PC-3 (cell line): ENCODE data around the gene SLC12A8. TPM values are rescaled to one million over a fixed set of nuclear protein-coding genes. Genes with fewer than 3 reads are reported as not detected.

ENCODE experiments used
- ATAC-seq: fragments of 200-7000 bp; cut with Tn5 transposase; 2 replicates; pipeline ENCODE4 v1.9.1; 2020; ENCODE audit warnings: mild to moderate bottlenecking, moderate library complexity
- BruUV-seq: library from RNA; stranded (reverse); fragments of 400-500 nt; replicated peaks from 2 replicates; lab custom pipeline; 2021; lab: Mats Ljungman, UMichigan
- CTCF ChIA-PET: fragments of 300-600 bp; sonication (Branson Sonifier 250); formaldehyde crosslinking; loops from one replicate; lab custom pipeline; 2022; ENCODE audit warnings: antibody characterized with exemption; lab: Charles Lee
- POLR2A ChIA-PET: fragments of 300-600 bp; sonication (Branson Sonifier 250); formaldehyde crosslinking; loops from one replicate; lab custom pipeline; 2022; ENCODE audit warnings: antibody characterized with exemption; ENCODE audit not compliant: unreplicated experiment; lab: Charles Lee
- DNase-seq: peaks from one replicate; pipeline ENCODE4 v3.0.0-alpha.2; 2015
- H2AFZ ChIP-seq: fragments of 300-600 bp; sonication (generic); 2 replicates; pipeline ENCODE4 v1.6.0; 2016; ENCODE audit warnings: antibody characterized with exemption, low read length
- H3F3A ChIP-seq: fragments of 300-600 bp; sonication (generic); one replicate; pipeline ENCODE4 v1.6.0; 2017; ENCODE audit warnings: antibody characterized with exemption, low read length, control low read depth, mild to moderate bottlenecking; ENCODE audit not compliant: unreplicated experiment
- H3K27ac ChIP-seq: fragments of 300-600 bp; sonication (generic); 2 replicates; pipeline ENCODE4 v1.5.1; 2016; ENCODE audit warnings: mild to moderate bottlenecking, low read length
- H3K27me3 ChIP-seq: fragments of 300-600 bp; sonication (generic); 2 replicates; pipeline ENCODE4 v1.6.1; 2016; ENCODE audit warnings: low read length, mixed read lengths
- H3K36me3 ChIP-seq: fragments of 300-600 bp; sonication (generic); 2 replicates; pipeline ENCODE4 v1.6.1; 2016; ENCODE audit warnings: low read depth, mixed run types, low read length, mixed read lengths
- H3K4me1 ChIP-seq: fragments of 300-600 bp; sonication (generic); 2 replicates; pipeline ENCODE4 v1.5.1; 2016; ENCODE audit warnings: low read length; ENCODE audit not compliant: insufficient read depth
- H3K4me2 ChIP-seq: fragments of 300-600 bp; sonication (generic); 2 replicates; pipeline ENCODE4 v1.6.0; 2016; ENCODE audit warnings: low read length
- H3K4me3 ChIP-seq: fragments of 300-600 bp; sonication (generic); 2 replicates; pipeline ENCODE4 v1.5.1; 2016; ENCODE audit warnings: mild to moderate bottlenecking, low read length, mixed read lengths
- H3K79me2 ChIP-seq: fragments of 300-600 bp; sonication (generic); 2 replicates; pipeline ENCODE4 v1.6.1; 2017; ENCODE audit warnings: low read length, mixed read lengths
- H3K9ac ChIP-seq: fragments of 300-600 bp; sonication (generic); 2 replicates; pipeline ENCODE4 v1.6.0; 2016; ENCODE audit warnings: mild to moderate bottlenecking, low read length
- H3K9me2 ChIP-seq: fragments of 300-600 bp; sonication (generic); replicated peaks from 2 replicates; pipeline ENCODE4 v1.6.1; 2016; ENCODE audit warnings: mixed run types, low read length, mixed read lengths
- H3K9me3 ChIP-seq: fragments of 300-600 bp; sonication (generic); 2 replicates; pipeline ENCODE4 v1.6.1; 2016; ENCODE audit warnings: low read length, mixed read lengths
- H4K20me1 ChIP-seq: fragments of 300-600 bp; sonication (generic); 2 replicates; pipeline ENCODE4 v1.6.1; 2016; ENCODE audit warnings: low read length, mixed read lengths
- EZH2 ChIP-seq: fragments of 300-600 bp; sonication (generic); IDR thresholded peaks from one replicate; pipeline ENCODE4 v1.6.1; 2017; ENCODE audit warnings: antibody characterized with exemption, mild to moderate bottlenecking, low read length; ENCODE audit not compliant: unreplicated experiment
- EZH2phosphoT487 ChIP-seq: fragments of 300-600 bp; sonication (generic); IDR thresholded peaks from 2 replicates; pipeline ENCODE4 v1.6.1; 2018; ENCODE audit warnings: mild to moderate bottlenecking, antibody characterized with exemption, low read length, borderline replicate concordance
- intact Hi-C: fragments of 100-400 bp; cut with micrococcal nuclease; formaldehyde crosslinking; loops from 2 replicates; pipeline ENCODE4 v1.9.0; 2023
- total RNA-seq: library from RNA; depleted of rRNA; stranded (reverse); fragments of >200 nt; gene quantifications from 2 replicates; pipeline ENCODE4 v1.2.3, GENCODE V29; 2014
- TF ChIP-seq, protein P1 (sequence below): fragments of 300-600 bp; sonication (generic); conservative IDR thresholded peaks from 2 replicates; pipeline ENCODE4 v1.5.1; 2017; ENCODE audit warnings: antibody characterized with exemption, low read depth, mild to moderate bottlenecking, low read length

SLC12A8 gene
- total RNA-seq, 1 experiment from 2014 or later: 11.0 TPM

DNA sequence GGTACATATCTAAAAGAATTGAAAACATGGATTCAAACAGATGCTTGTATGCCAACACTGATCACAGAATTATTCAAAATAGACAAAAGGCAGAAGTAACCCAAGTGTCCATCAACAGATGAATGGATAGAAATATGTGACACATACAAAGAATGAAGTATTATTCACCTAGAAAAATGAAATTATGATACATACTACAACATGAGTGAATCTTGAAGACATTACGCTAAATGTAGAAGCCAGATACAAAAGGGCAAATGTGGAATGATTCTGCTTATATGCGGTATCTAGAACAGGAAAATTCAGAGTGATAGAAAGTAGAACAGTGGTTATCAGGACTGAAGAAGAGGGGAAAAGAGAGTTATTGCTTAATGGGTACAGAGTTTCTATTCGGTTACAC, 26.2 kb upstream of the SLC12A8 start:
- BruUV-seq: no TSS peak
- Histone ChIP-seq H3K36me3 (no peaks in the 10 kb centered on the region), H3K9ac (no peak overlapping the region), H2AFZ (no peak overlapping the region), H3K4me1 (no peaks in the 10 kb centered on the region), H3K9me3 (no peaks in the 10 kb centered on the region), H3K27ac (no peak overlapping the region), H3F3A (no peaks in the 10 kb centered on the region), H3K4me3 (no peak overlapping the region), H3K79me2 (no peaks in the 10 kb centered on the region), H3K4me2 (no peak overlapping the region), H4K20me1 (no peaks in the 10 kb centered on the region), H3K27me3 (no peaks in the 10 kb centered on the region), H3K9me2 (no peaks in the 10 kb centered on the region)
- ChIA-PET CTCF (no interaction called here), POLR2A (no interaction called here)
- intact Hi-C loops: no loop called here
- DNase-seq: no peak
- no peak for TF ChIP-seq EZH2phosphoT487
- TF ChIP-seq EZH2: no peak
- TF ChIP-seq, protein P1, sequence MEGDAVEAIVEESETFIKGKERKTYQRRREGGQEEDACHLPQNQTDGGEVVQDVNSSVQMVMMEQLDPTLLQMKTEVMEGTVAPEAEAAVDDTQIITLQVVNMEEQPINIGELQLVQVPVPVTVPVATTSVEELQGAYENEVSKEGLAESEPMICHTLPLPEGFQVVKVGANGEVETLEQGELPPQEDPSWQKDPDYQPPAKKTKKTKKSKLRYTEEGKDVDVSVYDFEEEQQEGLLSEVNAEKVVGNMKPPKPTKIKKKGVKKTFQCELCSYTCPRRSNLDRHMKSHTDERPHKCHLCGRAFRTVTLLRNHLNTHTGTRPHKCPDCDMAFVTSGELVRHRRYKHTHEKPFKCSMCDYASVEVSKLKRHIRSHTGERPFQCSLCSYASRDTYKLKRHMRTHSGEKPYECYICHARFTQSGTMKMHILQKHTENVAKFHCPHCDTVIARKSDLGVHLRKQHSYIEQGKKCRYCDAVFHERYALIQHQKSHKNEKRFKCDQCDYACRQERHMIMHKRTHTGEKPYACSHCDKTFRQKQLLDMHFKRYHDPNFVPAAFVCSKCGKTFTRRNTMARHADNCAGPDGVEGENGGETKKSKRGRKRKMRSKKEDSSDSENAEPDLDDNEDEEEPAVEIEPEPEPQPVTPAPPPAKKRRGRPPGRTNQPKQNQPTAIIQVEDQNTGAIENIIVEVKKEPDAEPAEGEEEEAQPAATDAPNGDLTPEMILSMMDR: no peak
- no peak for ATAC-seq

DNA sequence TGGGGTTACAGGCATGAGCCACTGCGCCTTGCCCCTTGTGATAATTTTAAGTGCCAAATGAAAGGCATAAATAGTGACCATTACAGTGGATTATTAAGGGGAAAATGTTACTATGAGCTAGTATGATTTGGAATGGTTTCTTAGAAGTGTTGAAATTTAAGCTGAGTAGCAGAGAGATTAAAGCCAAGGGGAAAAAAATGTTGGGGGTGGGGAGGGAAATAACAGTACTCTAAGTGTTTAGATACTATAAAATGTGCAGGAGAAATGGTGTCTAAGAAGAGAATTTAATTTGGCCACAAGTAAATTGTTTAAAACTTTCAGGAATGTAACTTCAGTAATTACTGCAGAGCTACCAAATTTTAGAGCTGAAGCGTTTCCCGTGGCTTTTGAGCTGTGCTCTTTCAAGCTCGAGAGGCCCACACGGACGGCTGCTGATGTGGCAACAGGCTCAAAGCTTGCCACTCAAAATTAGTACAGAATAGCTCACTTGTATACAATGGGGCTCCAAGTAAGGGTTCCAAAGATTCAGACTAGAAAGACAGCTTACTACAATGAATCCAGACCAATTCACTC, 23.9 kb upstream of the SLC12A8 start:
- H3K9ac ChIP-seq: no peak overlapping the region
- H4K20me1 ChIP-seq: no peaks in the 10 kb centered on the region
- BruUV-seq: no TSS peak
- H3K79me2 ChIP-seq: no peaks in the 10 kb centered on the region
- TF ChIP-seq EZH2phosphoT487 (no peak), EZH2 (no peak)
- TF ChIP-seq, protein P1: no peak
- POLR2A ChIA-PET: no interaction called here
- no peaks in the 10 kb centered on the region for H3F3A ChIP-seq
- H3K36me3 ChIP-seq: peaks cover 6% of the 10 kb centered on the region; the same call in 1 of the 2 replicates
- no peak overlapping the region for H3K27ac ChIP-seq
- H3K4me1 ChIP-seq: peaks cover 4% of the 10 kb centered on the region; the same call in 1 of the 2 replicates
- intact Hi-C loops: no loop called here
- no peaks in the 10 kb centered on the region for H3K9me3 ChIP-seq
- H3K9me2 ChIP-seq: no peaks in the 10 kb centered on the region
- no peak overlapping the region for H2AFZ ChIP-seq
- DNase-seq (no peak), ATAC-seq (no peak)
- CTCF ChIA-PET: interaction anchor here (0.5 kb wide), 1 partner anchor 270 kb away, joined by 4 read pairs; no protein-coding TSS in a partner anchor
- no peak overlapping the region for H3K4me2 ChIP-seq
- H3K4me3 ChIP-seq: no peak overlapping the region
- no peaks in the 10 kb centered on the region for H3K27me3 ChIP-seq

DNA sequence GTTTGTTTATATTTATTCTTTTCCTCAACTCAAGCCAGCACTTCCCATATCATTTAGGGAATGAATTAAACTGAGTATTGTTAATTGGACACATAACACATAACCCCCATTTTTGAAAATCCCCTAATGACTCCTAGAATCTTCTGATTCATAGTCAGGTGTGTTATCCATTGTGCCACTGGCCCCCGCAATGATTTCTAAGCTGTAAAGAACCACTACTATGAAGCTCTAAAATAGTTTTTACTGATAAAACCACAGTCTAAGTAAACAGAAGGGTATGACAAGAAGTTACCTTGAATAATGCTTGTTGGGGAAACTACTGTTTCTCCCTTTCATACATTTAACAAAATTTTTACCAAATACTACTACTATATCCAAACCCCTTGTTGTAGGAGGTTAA, 22.3 kb upstream of the SLC12A8 start:
- ChIA-PET POLR2A (no interaction called here), CTCF (no interaction called here)
- no TSS peak for BruUV-seq
- no peaks in the 10 kb centered on the region for H3K9me3 ChIP-seq
- H2AFZ ChIP-seq: no peak overlapping the region
- no peak for ATAC-seq
- intact Hi-C loops: no loop called here
- H3K9ac ChIP-seq: no peak overlapping the region
- H3K4me3 ChIP-seq: no peak overlapping the region
- H3F3A ChIP-seq: no peaks in the 10 kb centered on the region
- no peak overlapping the region for H3K4me2 ChIP-seq
- H3K36me3 ChIP-seq: peaks cover 6% of the 10 kb centered on the region; the same call in 1 of the 2 replicates
- TF ChIP-seq, protein P1: no peak
- TF ChIP-seq EZH2phosphoT487 (no peak), EZH2 (no peak)
- peaks cover 4% of the 10 kb centered on the region; the same call in 1 of the 2 replicates for H3K4me1 ChIP-seq
- no peaks in the 10 kb centered on the region for H4K20me1 ChIP-seq
- H3K9me2 ChIP-seq: no peaks in the 10 kb centered on the region
- DNase-seq: no peak
- H3K27ac ChIP-seq: no peak overlapping the region
- H3K79me2 ChIP-seq: no peaks in the 10 kb centered on the region
- H3K27me3 ChIP-seq: no peaks in the 10 kb centered on the region
